Activated B cell treated with CpG ODN at 0.5 μM for 24 hours (primary cell): Measurements from ENCODE around the gene ZNF646. TPM values are rescaled to one million over a fixed set of nuclear protein-coding genes. Genes with fewer than 3 reads are reported as not detected.

ENCODE experiments used
- ATAC-seq: fragments of 200-7000 bp; cut with Tn5 transposase; one replicate; pipeline ENCODE4 v1.10.0; 2021; ENCODE audit warnings: low read depth, mild to moderate bottlenecking, moderate library complexity
- CTCF ChIA-PET: fragments of 350-600 bp; sonication (Branson Sonifier 250); formaldehyde crosslinking; loops from one replicate; lab custom pipeline; 2021; ENCODE audit warnings: antibody characterized with exemption; lab: Charles Lee
- POLR2A ChIA-PET: fragments of 350-600 bp; sonication (Branson Sonifier 250); formaldehyde crosslinking; loops from one replicate; lab custom pipeline; 2021; ENCODE audit warnings: antibody characterized with exemption; lab: Charles Lee
- DNase-seq: peaks from one replicate; pipeline ENCODE4 v3.0.0; 2022
- H3K27ac Mint-ChIP-seq: one replicate; pipeline ENCODE4 v1.8.0; 2020; ENCODE audit warnings: mixed read lengths
- H3K27me3 Mint-ChIP-seq: one replicate; pipeline ENCODE4 v1.8.0; 2021; ENCODE audit warnings: mixed read lengths
- H3K36me3 Mint-ChIP-seq: one replicate; pipeline ENCODE4 v1.8.0; 2021; ENCODE audit warnings: low read depth, mixed read lengths
- H3K4me1 Mint-ChIP-seq: one replicate; pipeline ENCODE4 v1.8.0; 2021; ENCODE audit warnings: mixed read lengths
- H3K4me3 Mint-ChIP-seq: one replicate; pipeline ENCODE4 v1.8.0; 2020; ENCODE audit warnings: mild to moderate bottlenecking, mixed read lengths
- H3K9me3 Mint-ChIP-seq: one replicate; pipeline ENCODE4 v1.8.0; 2020; ENCODE audit warnings: mixed read lengths
- intact Hi-C: fragments of 100-400 bp; cut with micrococcal nuclease; formaldehyde crosslinking; loops from one replicate; pipeline ENCODE4 v1.15.1; 2024
- total RNA-seq: library from RNA; stranded (reverse); gene quantifications from 2 replicates; pipeline ENCODE4 v1.2.3, GENCODE V29; 2022
- TF ChIP-seq, protein P1 (sequence below): fragments of 200-600 bp; IDR thresholded peaks from one replicate; pipeline ENCODE4 v1.8.0; 2022; ENCODE audit warnings: antibody characterized with exemption, mild to moderate bottlenecking

The ZNF646 gene
- total RNA-seq, 1 donor from 2014 or later = 32.5 TPM

DNA sequence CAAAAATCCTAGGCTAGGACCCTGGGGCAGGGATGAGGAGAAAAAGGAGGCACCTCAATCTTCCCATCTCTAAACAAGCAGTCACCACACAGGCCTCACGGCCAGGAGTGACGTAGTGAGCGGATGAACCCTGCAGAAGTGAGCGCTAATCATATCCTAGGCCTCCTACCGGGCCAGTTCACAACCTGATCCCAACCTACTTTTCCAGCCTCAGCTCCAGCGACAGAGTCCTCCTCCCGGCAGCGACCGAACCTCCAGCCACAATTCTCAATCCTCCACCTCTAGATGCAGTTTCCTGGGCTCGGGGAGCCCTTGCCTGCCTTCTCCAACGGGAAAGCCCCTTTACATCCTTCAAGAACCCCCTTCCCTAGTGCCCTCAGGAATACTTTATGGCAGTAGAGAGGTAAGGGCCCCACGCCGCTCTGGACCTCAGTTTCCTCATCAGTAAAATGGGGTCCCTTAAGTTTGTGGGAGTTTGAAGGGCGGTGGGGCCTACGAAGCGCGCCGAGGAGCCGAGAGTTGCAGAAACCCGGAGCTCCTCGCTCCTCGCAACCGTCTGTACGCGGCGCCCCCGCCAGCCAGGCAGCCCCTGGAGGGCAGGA lies 1.6 kb upstream of the ZNF646 start:
- ATAC-seq (no peak), DNase-seq (no peak)
- ChIA-PET POLR2A (interaction anchor here (1.8 to 2.9 kb wide), 8 partner anchors 9 to 107 kb away, joined by 6 to 59 read pairs (median 36); partner anchors contain the start of genes FUS, KAT8, STX4 and VKORC1), CTCF (interaction anchor here (1.9 kb wide), 1 partner anchor 88 kb away, joined by 6 read pairs; the partner anchor contains the start of gene HSD3B7)
- H3K27me3 Mint-ChIP-seq = no peaks in the 10 kb centered on the region
- H3K4me3 Mint-ChIP-seq = peak overlapping the region; percentile 96
- TF ChIP-seq, protein P1, sequence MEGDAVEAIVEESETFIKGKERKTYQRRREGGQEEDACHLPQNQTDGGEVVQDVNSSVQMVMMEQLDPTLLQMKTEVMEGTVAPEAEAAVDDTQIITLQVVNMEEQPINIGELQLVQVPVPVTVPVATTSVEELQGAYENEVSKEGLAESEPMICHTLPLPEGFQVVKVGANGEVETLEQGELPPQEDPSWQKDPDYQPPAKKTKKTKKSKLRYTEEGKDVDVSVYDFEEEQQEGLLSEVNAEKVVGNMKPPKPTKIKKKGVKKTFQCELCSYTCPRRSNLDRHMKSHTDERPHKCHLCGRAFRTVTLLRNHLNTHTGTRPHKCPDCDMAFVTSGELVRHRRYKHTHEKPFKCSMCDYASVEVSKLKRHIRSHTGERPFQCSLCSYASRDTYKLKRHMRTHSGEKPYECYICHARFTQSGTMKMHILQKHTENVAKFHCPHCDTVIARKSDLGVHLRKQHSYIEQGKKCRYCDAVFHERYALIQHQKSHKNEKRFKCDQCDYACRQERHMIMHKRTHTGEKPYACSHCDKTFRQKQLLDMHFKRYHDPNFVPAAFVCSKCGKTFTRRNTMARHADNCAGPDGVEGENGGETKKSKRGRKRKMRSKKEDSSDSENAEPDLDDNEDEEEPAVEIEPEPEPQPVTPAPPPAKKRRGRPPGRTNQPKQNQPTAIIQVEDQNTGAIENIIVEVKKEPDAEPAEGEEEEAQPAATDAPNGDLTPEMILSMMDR = no peak
- no peaks in the 10 kb centered on the region for H3K9me3 Mint-ChIP-seq
- peaks cover 39% of the 10 kb centered on the region for H3K36me3 Mint-ChIP-seq
- peak overlapping the region; percentile 81 for H3K27ac Mint-ChIP-seq
- intact Hi-C loops = loop anchor here (1.0 to 5.0 kb wide), 2 partner anchors 45 to 370 kb away; partner anchors contain the start of genes KAT8 and ZNF843
- peaks cover 37% of the 10 kb centered on the region for H3K4me1 Mint-ChIP-seq

DNA sequence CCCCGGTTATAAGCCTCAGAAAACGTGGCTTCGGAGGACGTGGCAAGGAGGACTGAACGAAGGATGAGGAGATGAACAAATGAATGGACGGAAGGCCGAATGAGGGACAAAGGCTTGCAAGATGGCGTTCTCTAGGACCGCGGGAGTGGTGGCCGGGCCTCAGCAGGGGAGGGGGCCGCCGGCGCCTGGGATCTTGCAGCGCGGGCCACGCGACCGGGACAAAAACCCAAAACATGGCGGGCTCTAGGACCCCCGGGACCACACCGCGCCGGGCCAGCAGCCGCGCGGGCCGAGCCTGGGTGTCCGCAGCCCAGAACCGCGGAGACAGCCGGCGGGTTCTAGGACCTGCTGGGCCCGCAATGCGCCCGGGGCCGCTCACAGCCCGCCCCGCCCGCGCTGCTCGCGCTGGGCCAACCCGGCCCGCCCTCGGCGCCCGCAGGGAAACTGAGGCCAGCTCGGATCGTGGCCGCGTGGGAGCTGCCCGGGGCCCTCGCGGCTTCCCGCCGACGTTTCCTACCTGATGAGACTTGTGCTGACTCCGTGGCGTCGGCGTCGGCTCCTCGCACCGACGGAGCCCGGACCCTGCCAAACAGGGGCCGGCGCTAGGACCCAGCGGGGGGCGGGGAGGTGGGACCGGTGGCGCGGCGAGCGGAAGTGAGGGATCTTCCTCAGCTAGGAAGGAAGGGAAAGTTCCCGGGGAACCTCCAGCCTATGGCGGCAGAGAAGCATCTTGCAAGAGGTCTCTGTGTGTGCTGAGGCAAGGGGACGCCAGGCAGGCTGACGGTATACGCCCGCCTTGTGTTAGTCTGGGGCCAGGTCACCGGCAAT lies 866 bp upstream of the ZNF646 start:
- Mint-ChIP-seq H3K36me3 (peaks cover 46% of the 10 kb centered on the region), H3K27ac (peak overlapping the region; percentile 91), H3K4me3 (peak overlapping the region; percentile 96), H3K9me3 (no peaks in the 10 kb centered on the region), H3K27me3 (no peaks in the 10 kb centered on the region), H3K4me1 (peaks cover 37% of the 10 kb centered on the region)
- POLR2A ChIA-PET = interaction anchor here (0.6 to 2.9 kb wide), 34 partner anchors 9 to 1147 kb away, joined by 3 to 59 read pairs (median 5); partner anchors contain the start of genes ARMC5, FBRS, FUS and KAT8
- peak; percentile 56 for ATAC-seq
- CTCF ChIA-PET = interaction anchor here (1.0 to 1.9 kb wide), 5 partner anchors 69 to 388 kb away, joined by 3 to 8 read pairs (median 3); partner anchors contain the start of genes HSD3B7 and ZNF843
- TF ChIP-seq, protein P1 = no peak
- intact Hi-C loops = loop anchor here (1.0 to 5.0 kb wide), 2 partner anchors 44 to 369 kb away; partner anchors contain the start of genes KAT8 and ZNF843
- peak; percentile 85 for DNase-seq

DNA sequence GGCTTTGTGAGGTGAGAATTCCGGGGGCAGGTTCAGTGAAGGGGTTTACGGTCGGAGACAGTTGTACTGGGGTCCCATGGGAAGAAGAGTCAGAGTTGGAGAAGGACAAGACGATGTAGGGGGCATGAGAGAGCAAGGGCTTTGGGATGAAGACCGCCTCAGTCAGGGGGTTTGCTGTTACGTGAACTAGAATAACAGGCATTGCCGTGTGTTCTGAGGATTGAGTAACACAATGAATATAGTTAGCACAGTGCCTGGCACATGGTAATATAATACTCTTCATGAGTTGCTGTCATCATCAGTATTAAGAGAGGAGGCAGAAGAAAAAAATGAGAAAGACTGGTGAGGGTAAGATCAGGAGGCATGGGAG lies 577 bp downstream of the ZNF646 start:
- CTCF ChIA-PET = interaction anchor here (1.4 kb wide), 2 partner anchors 68 to 386 kb away, joined by 3 to 8 read pairs; no protein-coding TSS in a partner anchor
- intact Hi-C loops = loop anchor here (1.0 to 5.0 kb wide), 12 partner anchors 20 to 548 kb away; partner anchors contain the start of genes ARMC5, CTF1, FBXL19 and FUS
- no peak for DNase-seq
- Mint-ChIP-seq H3K9me3 (no peaks in the 10 kb centered on the region), H3K27ac (peak overlapping the region; percentile 91), H3K4me3 (peak overlapping the region; percentile 95), H3K36me3 (peaks cover 60% of the 10 kb centered on the region), H3K4me1 (peaks cover 34% of the 10 kb centered on the region), H3K27me3 (no peaks in the 10 kb centered on the region)
- TF ChIP-seq, protein P1 = no peak
- POLR2A ChIA-PET = interaction anchor here (0.7 to 2.9 kb wide), 20 partner anchors 9 to 799 kb away, joined by 3 to 59 read pairs (median 10); partner anchors contain the start of genes ARMC5, FBRS, FUS and KAT8
- ATAC-seq = no peak

DNA sequence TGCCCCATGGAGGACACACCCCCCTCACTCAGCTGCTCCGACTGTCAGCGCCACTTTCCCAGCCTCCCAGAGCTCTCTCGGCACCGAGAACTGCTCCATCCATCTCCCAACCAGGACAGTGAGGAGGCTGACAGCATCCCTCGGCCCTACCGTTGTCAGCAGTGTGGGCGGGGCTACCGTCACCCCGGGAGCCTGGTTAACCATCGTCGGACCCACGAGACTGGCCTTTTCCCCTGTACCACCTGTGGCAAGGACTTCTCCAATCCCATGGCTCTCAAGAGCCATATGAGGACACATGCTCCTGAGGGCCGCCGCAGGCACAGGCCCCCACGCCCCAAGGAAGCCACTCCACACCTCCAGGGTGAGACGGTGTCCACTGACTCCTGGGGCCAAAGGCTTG lies 2.1 kb downstream of the ZNF646 start:
- TF ChIP-seq, protein P1 = no peak
- no peaks in the 10 kb centered on the region for H3K9me3 Mint-ChIP-seq
- ChIA-PET POLR2A (interaction anchor here (1.6 kb wide), 1 partner anchor 16 kb away, joined by 8 read pairs; no protein-coding TSS in a partner anchor), CTCF (no interaction called here)
- H3K4me3 Mint-ChIP-seq = peak overlapping the region; percentile 95
- peaks cover 37% of the 10 kb centered on the region for H3K4me1 Mint-ChIP-seq
- no peak overlapping the region for H3K27ac Mint-ChIP-seq
- DNase-seq (no peak), ATAC-seq (no peak)
- intact Hi-C loops = no loop called here
- H3K36me3 Mint-ChIP-seq = peaks cover 74% of the 10 kb centered on the region
- H3K27me3 Mint-ChIP-seq = no peaks in the 10 kb centered on the region
